Prostate gland (tissue), 2 donors: ENCODE results near the gene POU2F1. TPM values are rescaled to one million over a fixed set of nuclear protein-coding genes. Genes with fewer than 3 reads are reported as not detected.

Experiments used
- DNase-seq: peaks from one replicate; pipeline ENCODE4 v3.0.0-alpha.2; 2019; ENCODE audit warnings: low spot score
- H3K27ac ChIP-seq, 2 donors: fragments of 200-600 bp; sonication (generic); 2 replicates each; pipeline ENCODE4 v1.5.1; 2017 to 2019
- H3K27me3 ChIP-seq: fragments of 200-600 bp; sonication (generic); replicated peaks from 2 replicates; pipeline ENCODE4 v1.5.1; 2019; ENCODE audit not compliant: insufficient read depth
- H3K36me3 ChIP-seq, 2 donors: fragments of 200-600 bp; sonication (generic); 1 replicate in 1 of 2; 2 replicates in 1 of 2; pipeline versions ENCODE4 v1.5.1 to v1.8.1; 2017 to 2019
- H3K4me1 ChIP-seq: fragments of 200-600 bp; sonication (generic); replicated peaks from 2 replicates; pipeline ENCODE4 v1.5.1; 2019
- H3K4me3 ChIP-seq, 2 donors: fragments of 200-600 bp; sonication (generic); 2 replicates each; pipeline ENCODE4 v1.5.1; 2017 to 2019
- H3K9me3 ChIP-seq: fragments of 200-600 bp; sonication (generic); 2 replicates; pipeline ENCODE4 v1.5.1; 2017
- CTCF ChIP-seq, 4 experiments: fragments of 200-600 bp in 2 of 4; fragments of 450-650 bp in 2 of 4; sonication (generic) in 2 of 4; IDR thresholded peaks; 1 replicate in 3 of 4; 2 replicates in 1 of 4; pipeline ENCODE4 v1.5.1; 2016 to 2019; ENCODE audit warnings: antibody characterized with exemption in 4 of 4, mild to moderate bottlenecking in 2 of 4, moderate library complexity in 2 of 4
- POLR2A ChIP-seq: fragments of 450-650 bp; IDR thresholded peaks from one replicate; pipeline ENCODE4 v1.6.1; 2016; ENCODE audit warnings: antibody characterized with exemption, mild to moderate bottlenecking
- POLR2AphosphoS5 ChIP-seq: sonication (generic); formaldehyde crosslinking; IDR thresholded peaks from one replicate; pipeline ENCODE4 v1.6.1; 2017; ENCODE audit warnings: antibody characterized with exemption
- WGBS: methylation state at CpG from one replicate; pipeline ENCODE4 v1.1.5; 2018; 5-methylcytosine and 5-hydroxymethylcytosine counted together
- intact Hi-C: fragments of 100-400 bp; cut with DNase I; formaldehyde crosslinking; loops from one replicate; pipeline ENCODE4 v1.14.2; 2022
- total RNA-seq, 2 donors: library from RNA; depleted of rRNA; stranded (reverse); fragments of >200 nt; gene quantifications; one replicate each; pipeline ENCODE4 v1.1.0, GENCODE V29; 2016

Gene POU2F1
- total RNA-seq, 2 donors from 2014 or later = 10.9 to 26.6 TPM

- no peaks in the 10 kb centered on the region for H3K4me1 ChIP-seq
- H3K36me3 ChIP-seq = no peaks in the 10 kb centered on the region
- 0% methylated on average over 1 of the region's 1 CpG for WGBS
- H3K27me3 ChIP-seq = no peaks in the 10 kb centered on the region
- H3K27ac ChIP-seq = no peak overlapping the region
- no peaks in the 10 kb centered on the region for H3K9me3 ChIP-seq
- no peak for DNase-seq
- intact Hi-C loops = no loop called here
- H3K4me3 ChIP-seq = no peak overlapping the region
- TF ChIP-seq CTCF (IDR thresholded peaks at IDR 0.05) (no peak), POLR2AphosphoS5 (no peak), POLR2A (no peak)
Measured at GRCh38 chr1:167178831-167179230, 41.9 kb upstream of the POU2F1 start.

- no peak for DNase-seq
- Histone ChIP-seq H3K27ac (no peak overlapping the region), H3K4me3 (no peak overlapping the region), H3K27me3 (no peaks in the 10 kb centered on the region), H3K4me1 (no peaks in the 10 kb centered on the region), H3K9me3 (no peaks in the 10 kb centered on the region), H3K36me3 (no peaks in the 10 kb centered on the region)
- TF ChIP-seq CTCF (IDR thresholded peaks at IDR 0.05) (no peak), POLR2AphosphoS5 (no peak), POLR2A (no peak)
- intact Hi-C loops = no loop called here
Measured at GRCh38 chr1:167182571-167183320, 37.9 kb upstream of the POU2F1 start.

GRCh38 chr1:167184081-167184480 is 36.6 kb upstream of the POU2F1 start:
- intact Hi-C loops = no loop called here
- no peaks in the 10 kb centered on the region for H3K9me3 ChIP-seq
- no peak overlapping the region for H3K27ac ChIP-seq
- WGBS = 92% methylated on average over 2 of the region's 2 CpGs
- no peak for DNase-seq
- H3K4me1 ChIP-seq = no peaks in the 10 kb centered on the region
- TF ChIP-seq POLR2A = no peak
- no peak for TF ChIP-seq POLR2AphosphoS5
- no peak for TF ChIP-seq CTCF (IDR thresholded peaks at IDR 0.05)
- H3K4me3 ChIP-seq = no peak overlapping the region
- H3K27me3 ChIP-seq = no peaks in the 10 kb centered on the region
- H3K36me3 ChIP-seq = no peaks in the 10 kb centered on the region

GRCh38 chr1:167185062-167185461 is 35.6 kb upstream of the POU2F1 start:
- no peak for DNase-seq
- WGBS = 81% methylated on average over 3 of the region's 3 CpGs
- H3K27ac ChIP-seq = no peak overlapping the region
- intact Hi-C loops = no loop called here
- H3K36me3 ChIP-seq = no peaks in the 10 kb centered on the region
- no peaks in the 10 kb centered on the region for H3K4me1 ChIP-seq
- H3K27me3 ChIP-seq = no peaks in the 10 kb centered on the region
- no peak for TF ChIP-seq POLR2AphosphoS5
- TF ChIP-seq CTCF (IDR thresholded peaks at IDR 0.05) = no peak
- TF ChIP-seq POLR2A = no peak
- no peak overlapping the region for H3K4me3 ChIP-seq
- H3K9me3 ChIP-seq = no peaks in the 10 kb centered on the region

- Histone ChIP-seq H3K4me1 (no peaks in the 10 kb centered on the region), H3K36me3 (no peaks in the 10 kb centered on the region), H3K4me3 (no peak overlapping the region), H3K27ac (no peak overlapping the region), H3K27me3 (no peaks in the 10 kb centered on the region), H3K9me3 (no peaks in the 10 kb centered on the region)
- TF ChIP-seq CTCF (IDR thresholded peaks at IDR 0.05) (no peak), POLR2A (no peak), POLR2AphosphoS5 (no peak)
- intact Hi-C loops = no loop called here
- DNase-seq = no peak
- WGBS = 42% methylated on average over 6 of the region's 6 CpGs
Measured at GRCh38 chr1:167185974-167186657, 34.6 kb upstream of the POU2F1 start.
